Measurements from ENCODE around the gene TMEM150B.
"Not testable (repeated sequence)": the region's sequence is repeated elsewhere in the genome, so short reads cannot be mapped to it uniquely, and the experiment has no call there.

The TMEM150B gene

GRCh38 chr19:55333870-55334269 is 8.7 kb upstream of the TMEM150B start:
- no peak for DNase-seq

- DNase-seq, result not testable (repeated sequence)
Observed at GRCh38 chr19:55329791-55330190, 4.7 kb upstream of the TMEM150B start.

GRCh38 chr19:55328774-55329318 is 3.7 kb upstream of the TMEM150B start:
- not testable (repeated sequence) for DNase-seq

DNA sequence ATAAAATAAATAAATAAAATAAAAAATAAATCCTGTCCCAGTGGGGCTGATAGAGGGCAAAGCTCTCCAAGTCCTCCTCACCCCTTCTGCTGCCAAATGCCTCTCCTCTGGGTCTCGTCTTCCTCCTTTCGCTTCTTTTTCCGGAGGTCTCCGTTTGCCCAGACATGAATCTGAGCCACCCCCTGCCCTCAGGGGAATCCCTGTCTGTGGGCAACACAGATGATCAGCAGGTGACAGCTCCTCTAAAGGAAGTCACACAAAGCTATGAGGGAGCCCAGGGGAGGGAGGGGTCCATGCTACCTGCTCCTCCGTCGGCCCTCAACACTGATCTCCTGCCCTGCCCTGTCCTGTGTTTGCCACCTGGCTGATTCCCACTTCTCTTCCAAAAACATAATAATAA is 479 bp downstream of the TMEM150B start:
- DNase-seq, result no peak

DNA sequence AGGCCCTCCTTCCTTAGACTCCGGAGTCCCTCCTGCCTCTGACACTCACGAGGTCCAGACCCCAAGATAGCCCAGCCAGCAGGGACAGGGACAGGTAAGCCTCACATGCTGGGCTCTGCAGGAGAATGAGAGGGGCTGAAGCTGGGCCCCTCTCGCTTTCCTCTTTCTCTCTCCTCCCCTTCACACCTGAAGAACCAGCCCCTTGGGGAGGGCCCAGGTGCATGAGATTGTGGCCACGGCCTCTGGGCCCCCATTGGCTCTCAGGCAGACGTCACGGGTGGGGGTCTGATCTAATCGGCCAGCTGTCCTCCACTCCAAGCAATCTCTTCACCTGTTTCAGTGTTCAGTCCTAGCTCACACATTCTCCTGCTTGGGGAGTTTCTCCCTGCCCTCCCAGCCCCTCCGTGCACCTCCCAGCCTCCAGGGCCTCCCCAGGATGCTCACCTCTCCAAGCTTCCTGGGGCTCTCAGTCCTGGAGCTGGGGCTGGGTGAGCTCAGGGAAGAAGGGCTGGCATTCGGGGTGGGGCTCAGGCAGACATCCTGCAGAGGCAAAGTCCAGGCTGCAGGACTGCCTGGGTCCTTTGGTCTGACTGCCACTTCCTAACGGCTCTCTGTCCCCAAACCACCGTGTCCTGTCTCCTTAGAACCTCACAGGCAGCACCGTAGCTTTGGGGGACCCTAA is 2.8 kb downstream of the TMEM150B start:
- DNase-seq, result no peak

DNA sequence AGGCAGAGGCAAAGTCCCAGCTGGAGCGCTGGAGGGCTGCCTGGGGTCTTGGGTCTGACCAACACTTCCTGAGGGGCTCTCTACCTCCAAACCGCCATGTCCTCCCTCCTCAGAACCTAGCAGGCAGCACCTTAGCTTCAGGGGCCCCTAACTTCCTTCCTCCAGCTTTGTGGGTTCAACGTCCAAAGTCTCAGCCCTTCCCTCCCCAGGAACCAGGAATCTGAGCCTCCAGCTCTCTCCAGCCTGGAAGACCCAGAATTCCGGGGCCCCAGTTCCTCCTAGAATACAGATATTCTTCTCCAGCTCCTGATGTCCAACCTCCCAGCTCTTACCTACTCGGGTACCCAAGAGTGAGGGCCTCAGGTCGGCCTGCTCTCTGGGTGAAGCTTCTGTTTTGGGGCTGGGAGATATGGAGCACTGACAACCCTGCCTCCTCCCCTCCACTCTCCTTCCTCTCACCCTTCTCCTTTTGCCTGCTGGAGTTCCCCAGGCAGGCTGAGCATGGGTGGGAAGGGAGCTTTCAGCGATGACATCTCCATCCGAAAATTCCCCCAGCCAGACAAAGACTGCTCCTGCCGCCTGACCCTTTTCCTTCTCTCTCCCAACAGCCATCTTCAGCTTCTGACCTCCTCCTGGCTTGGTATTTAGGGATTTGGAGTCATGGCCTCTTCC is 3.5 kb downstream of the TMEM150B start:
- DNase-seq, result no peak

DNA sequence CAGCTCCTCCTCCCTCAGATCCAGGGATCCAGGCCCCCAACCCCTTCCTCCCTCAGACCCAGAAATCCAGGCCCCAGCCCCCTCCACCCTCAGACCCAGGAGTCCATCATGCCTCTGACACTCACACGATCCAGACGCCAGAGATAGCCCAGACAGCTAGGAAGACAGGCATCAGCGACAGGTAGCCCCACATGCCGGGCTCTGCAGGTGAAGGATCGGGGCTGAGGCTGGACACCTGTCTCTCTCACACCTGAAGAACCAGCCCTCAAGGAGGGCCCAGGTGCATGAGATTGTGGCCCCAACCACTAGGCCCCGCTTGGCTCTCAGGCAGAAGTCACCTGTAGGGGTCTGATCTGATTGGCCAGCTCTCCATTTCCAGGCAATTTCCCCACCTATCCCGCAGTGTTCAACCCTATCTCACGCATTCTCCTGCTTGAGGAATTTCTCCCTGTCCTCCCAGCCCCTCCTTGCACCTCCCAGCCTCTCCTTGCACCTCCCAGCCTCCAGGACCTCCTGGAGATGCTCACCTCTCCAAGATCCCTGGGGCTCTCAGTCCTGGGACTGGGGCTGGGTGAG is 4.2 kb downstream of the TMEM150B start:
- no peak for DNase-seq

- no peak for DNase-seq
Observed at GRCh38 chr19:55319785-55320184, 5.4 kb downstream of the TMEM150B start.

DNA sequence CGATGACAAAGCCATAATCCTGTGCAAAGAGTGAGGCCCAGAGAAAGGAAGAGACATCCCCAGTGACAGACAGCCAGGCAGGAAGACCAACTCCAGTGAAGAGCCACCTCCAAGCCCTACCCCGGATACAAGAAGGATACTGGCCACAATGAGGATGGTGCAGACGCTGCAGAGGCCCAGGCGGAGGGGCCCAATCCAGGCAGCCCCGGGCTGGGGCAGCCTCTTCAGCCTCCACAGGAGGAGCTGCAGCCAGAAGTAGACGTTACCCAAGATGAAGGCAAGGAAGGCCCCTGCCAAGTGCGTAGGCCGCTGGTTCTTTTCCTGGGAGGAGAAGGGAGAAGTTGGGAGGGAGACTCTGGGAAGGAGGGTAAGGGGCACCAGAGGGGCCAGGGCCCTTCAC is 8.5 kb downstream of the TMEM150B start:
- no peak for DNase-seq

GRCh38 chr19:55315956-55316525 is 9.1 kb downstream of the TMEM150B start:
- no peak for DNase-seq

DNA sequence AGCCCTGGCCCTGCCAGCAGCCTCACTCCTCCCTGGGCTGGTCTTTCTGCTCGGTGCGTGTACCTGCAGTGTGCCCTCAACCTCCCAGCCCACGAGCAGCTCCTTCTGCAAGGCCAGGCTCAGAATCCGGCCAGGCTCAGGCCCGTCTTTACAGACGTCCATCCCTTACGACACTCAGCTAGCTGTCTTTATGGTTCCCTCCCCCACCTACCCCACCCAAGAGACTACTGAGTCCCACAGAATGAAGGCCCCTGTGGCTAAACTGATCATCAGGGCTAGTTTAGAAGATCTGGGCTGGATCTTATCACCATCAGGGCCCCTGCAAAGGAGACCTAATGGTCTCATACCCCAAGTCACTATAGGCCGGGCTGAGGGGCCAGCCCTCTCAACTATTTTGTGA is 10.7 kb downstream of the TMEM150B start:
- no peak for DNase-seq

GRCh38 chr19:55312621-55313512 is 12.3 kb downstream of the TMEM150B start:
- no peak for DNase-seq

DNA sequence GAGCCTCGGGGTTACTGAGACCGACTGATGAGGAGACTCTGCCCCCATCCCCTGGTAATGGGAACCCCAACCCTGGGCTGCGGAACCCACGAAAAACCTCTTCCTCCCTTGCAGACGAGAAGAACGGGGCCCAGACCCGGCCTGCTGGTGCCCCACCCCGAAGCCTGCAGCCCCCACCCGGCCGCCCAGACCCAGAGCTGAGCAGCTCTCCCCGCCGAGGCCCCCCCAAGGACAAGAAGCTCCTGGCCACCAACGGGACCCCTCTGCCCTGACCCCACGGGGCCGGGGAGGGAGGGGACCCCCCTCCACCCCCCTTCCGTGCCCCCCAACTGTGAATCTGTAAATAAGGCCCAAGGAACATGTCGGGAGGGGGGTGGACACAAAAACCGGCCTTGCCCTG is 13.3 kb downstream of the TMEM150B start:
- no peak for DNase-seq

DNA sequence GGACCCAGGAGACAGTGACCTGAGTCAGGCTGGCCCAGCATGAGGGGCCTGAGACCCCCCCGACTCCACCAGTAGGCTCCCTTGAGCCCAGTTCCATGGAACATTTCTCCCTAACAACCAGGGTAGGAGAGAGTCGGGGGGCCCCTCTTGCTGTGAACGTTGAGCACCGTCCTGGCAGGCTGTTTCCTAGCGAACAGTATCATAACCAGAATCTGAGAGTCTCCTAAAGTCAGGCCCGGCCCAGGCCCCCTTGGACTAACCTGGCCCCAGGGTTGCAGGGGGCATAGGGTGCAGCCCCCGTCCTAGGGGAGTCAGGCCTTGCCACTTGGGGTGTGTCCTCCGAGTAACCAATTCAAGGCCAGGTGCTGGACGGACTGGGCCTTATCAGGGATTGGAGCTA is 13.7 kb downstream of the TMEM150B start:
- DNase-seq, result no peak

DNA sequence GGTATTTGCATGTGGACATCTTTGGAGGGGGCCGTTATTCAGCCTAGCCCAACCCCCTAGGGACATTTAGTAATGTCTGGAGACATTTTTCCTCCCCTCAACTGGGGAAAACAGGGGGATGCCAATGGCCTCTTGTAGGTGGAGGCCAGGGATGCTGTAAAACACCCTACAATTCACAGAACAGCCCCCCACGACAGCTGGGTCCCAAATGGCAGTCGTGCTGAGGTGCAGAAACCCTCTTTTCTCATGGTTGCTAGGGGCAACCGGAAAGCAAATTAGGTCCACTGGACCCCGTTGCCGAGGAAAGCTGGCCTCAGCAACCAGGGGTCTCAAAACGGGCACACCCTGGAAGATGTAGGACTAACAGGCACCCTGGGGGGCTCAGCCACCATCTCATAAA is 14.6 kb downstream of the TMEM150B start:
- DNase-seq, result no peak

- no peak for DNase-seq
Observed at GRCh38 chr19:55309448-55309847, 15.7 kb downstream of the TMEM150B start.

DNA sequence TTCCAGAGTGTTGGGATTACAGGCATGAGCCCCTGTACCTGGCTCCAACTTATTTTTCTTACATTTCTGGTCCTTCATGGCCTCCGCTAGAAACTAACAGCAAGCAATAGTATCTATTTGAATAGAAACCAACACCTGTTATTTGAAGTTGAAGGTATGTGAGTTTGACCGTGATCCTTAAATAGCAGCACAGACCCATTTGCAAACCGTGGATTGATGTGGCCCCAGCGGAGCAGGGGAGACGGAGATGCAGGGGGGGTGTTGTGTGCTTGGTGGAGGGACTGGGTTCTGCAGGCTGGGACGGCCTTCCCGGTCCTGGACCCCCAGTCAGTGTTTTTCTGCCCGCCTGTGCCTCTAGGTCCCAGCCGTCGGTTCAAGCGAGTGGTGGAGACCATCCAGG is 16.9 kb downstream of the TMEM150B start:
- DNase-seq, result no peak

DNA sequence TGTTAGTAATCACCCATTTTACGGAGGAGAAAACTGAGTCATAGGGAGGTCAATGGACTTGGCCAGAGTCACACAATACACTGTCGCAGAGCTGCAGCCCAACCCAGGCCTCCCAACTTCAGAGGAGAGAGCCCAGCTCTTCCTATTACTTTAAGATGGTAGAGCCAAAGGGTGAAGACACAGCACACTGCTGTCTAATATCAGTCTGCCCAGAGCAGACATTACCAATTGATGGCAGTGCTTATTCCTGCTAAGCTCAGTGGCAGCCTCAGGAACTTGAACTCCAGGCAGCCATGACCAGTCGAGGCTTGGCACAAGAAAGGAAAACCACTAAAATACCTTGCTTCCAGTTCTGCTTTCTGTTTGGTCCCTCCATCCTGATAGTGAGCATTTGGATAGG is 18.4 kb downstream of the TMEM150B start:
- DNase-seq, result no peak

GRCh38 chr19:55305983-55306562 is 19.1 kb downstream of the TMEM150B start:
- peak; percentile 12 for DNase-seq

- peak; percentile 36 for DNase-seq
Observed at GRCh38 chr19:55305491-55305890, 19.6 kb downstream of the TMEM150B start.

- DNase-seq, result peak; percentile 10
Observed at GRCh38 chr19:55304980-55305379, 20.2 kb downstream of the TMEM150B start.

DNA sequence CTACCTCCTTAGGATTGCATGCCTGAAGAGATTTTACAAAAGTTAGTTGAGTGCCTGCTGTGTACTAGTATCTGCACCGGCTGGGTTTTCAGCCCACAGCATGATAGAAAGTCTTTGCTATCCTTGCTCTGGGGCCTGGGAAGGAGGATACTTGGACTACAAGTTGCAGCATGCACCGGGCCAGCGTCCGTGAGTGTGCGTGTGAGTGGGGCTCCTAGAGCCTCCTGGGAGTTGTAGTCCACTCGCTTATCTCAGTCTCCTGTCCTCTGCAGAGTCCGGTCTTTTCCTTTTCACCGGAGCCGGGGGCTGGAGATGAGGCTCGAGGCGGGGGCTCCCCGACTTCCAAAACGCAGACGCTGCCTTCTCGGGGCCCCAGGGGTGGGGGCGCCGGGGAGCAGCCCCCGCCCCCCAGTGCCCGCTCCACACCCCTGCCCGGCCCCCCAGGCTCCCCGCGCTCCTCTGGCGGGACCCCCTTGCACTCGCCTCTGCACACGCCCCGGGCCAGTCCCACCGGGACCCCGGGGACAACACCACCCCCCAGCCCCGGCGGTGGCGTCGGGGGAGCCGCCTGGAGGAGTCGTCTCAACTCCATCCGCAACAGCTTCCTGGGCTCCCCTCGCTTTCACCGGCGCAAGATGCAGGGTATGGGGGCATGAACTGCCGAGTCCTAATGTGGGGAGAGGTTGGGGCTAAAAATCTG is 20.7 kb downstream of the TMEM150B start:
- peak; percentile 42 for DNase-seq

Measured in right hindlimb (tissue), 1 donor.